ENCODE results near the gene PADI6. TPM values are rescaled to one million over a fixed set of nuclear protein-coding genes. Genes with fewer than 3 reads are reported as not detected.

PADI6 gene
- total and polyA plus RNA-seq, 9 of the 15 experiments (the other 6 are each of a cell fraction or from before 2014, with no cell fraction given): not detected

- intact Hi-C loops (cut with micrococcal nuclease) (no loop called here), in situ Hi-C loops (cut with MboI) (no loop called here)
- DNase-seq (ENCODE audit: extremely low read depth in 1 of 4, low spot score in 3 of 4) (no peak), FAIRE-seq (no peak), ATAC-seq (no peak)
- Histone ChIP-seq H3K9me3 (replicated peaks; ENCODE audit: control insufficient read depth, insufficient read depth, low read depth, low read length) (no peaks in the 10 kb centered on the region), H3K4me2 (ENCODE audit: insufficient read depth, low read length) (no peak overlapping the region), H4K20me1 (replicated peaks; ENCODE audit: control insufficient read depth, insufficient read depth, low read length) (peaks cover 35% of the 10 kb centered on the region), H2AFZ (ENCODE audit: low read depth, low read length) (no peak overlapping the region), H3K9me1 (ENCODE audit: control insufficient read depth, insufficient read depth, low read length) (peaks cover 5% of the 10 kb centered on the region), H3K4me3 (no peak overlapping the region), H3K27me3 (ENCODE audit: control insufficient read depth in 2 of 2, insufficient read depth in 2 of 2, low read length in 2 of 2) (no peaks in the 10 kb centered on the region), H3K4me1 (replicated peaks in 1 of 2; ENCODE audit: control insufficient read depth in 2 of 2, insufficient read depth in 2 of 2, low read length in 2 of 2) (peaks cover 0 to 15% of the 10 kb centered on the region in 2 experiments; a peak in 1 of 5 replicates), H3K36me3 (ENCODE audit: control insufficient read depth, insufficient read depth, low read length) (peaks cover 96% of the 10 kb centered on the region), H3K9ac (ENCODE audit: insufficient read depth in 1 of 2, low read depth in 2 of 2, low read length in 2 of 2) (no peak overlapping the region), H3K79me2 (ENCODE audit: control insufficient read depth, insufficient read depth, low read length) (peaks cover 71% of the 10 kb centered on the region), H3K27ac (ENCODE audit: extremely low read depth, low read depth, low read length) (no peak overlapping the region)
- WGBS (ENCODE audit: insufficient coverage, low coverage, missing lambda C conversion rate): 93% methylated on average over 21 of the region's 21 CpGs
- BruUV-seq (replicated peaks): TSS peak; percentile 9
- ChIA-PET POLR2A (no interaction called here), CTCF (ENCODE audit: low intra/inter-chr PET ratio) (no interaction called here)
- TF ChIP-seq MBD2 (IDR thresholded peaks at IDR 0.05; ENCODE audit: borderline replicate concordance, low read depth) (no peak), GTF2E2 (tag; IDR thresholded peaks at IDR 0.05) (no peak), ZNF274 (IDR thresholded peaks at IDR 0.05; ENCODE audit: borderline replicate concordance, low read depth, low read length) (no peak), CEBPB (tag; IDR thresholded peaks at IDR 0.05) (no peak), PREB (CRISPR knock-in tag; IDR thresholded peaks at IDR 0.05) (no peak), POLR2AphosphoS5 (IDR thresholded peaks at IDR 0.05; ENCODE audit: control insufficient read depth, insufficient read depth, low read depth, low read length) (peak; percentile 12; the same call in 1 of the 2 replicates), CREBBP (IDR thresholded peaks at IDR 0.05; ENCODE audit: low read depth, low read length) (no peak), L3MBTL2 (IDR thresholded peaks at IDR 0.05) (no peak), PRMT5 (CRISPR knock-in tag; IDR thresholded peaks at IDR 0.05) (no peak), MAFF (IDR thresholded peaks at IDR 0.05; ENCODE audit: low read length) (no peak), ZNF511 (CRISPR knock-in tag; IDR thresholded peaks at IDR 0.05) (no peak), RNF219 (CRISPR knock-in tag; IDR thresholded peaks at IDR 0.05) (no peak), MEF2D (tag; conservative IDR thresholded peaks at IDR 0.05; ENCODE audit: low read depth) (no peak), NFIX (CRISPR knock-in tag; IDR thresholded peaks at IDR 0.05; ENCODE audit: low read depth) (peak; percentile 70), MYC (IDR thresholded peaks at IDR 0.05; ENCODE audit: low read depth, low read length) (no peak), MYC (CRISPR knock-in tag; IDR thresholded peaks at IDR 0.05; ENCODE audit: borderline replicate concordance, low read depth) (no peak), ZNF143 (CRISPR knock-in tag; IDR thresholded peaks at IDR 0.05) (no peak)
Measured at GRCh38 chr1:17427696-17428660, 56.0 kb downstream of the PADI6 start.
